H1 (cell line): ENCODE measurements around the gene METRNL. TPM values are rescaled to one million over a fixed set of nuclear protein-coding genes. Genes with fewer than 3 reads are reported as not detected.

Experiments
- CTCF ChIA-PET: fragments of 300-600 bp; sonication (Branson Sonifier 250); formaldehyde crosslinking; loops from one replicate; lab custom pipeline; 2021; ENCODE audit not compliant: partially characterized antibody; lab: Charles Lee
- POLR2A ChIA-PET: fragments of 300-600 bp; sonication (Branson Sonifier 250); formaldehyde crosslinking; loops from one replicate; lab custom pipeline; 2021; ENCODE audit warnings: inconsistent platforms; ENCODE audit not compliant: partially characterized antibody; lab: Charles Lee
- DNase-seq, 2 experiments: peaks; one replicate each; pipeline versions ENCODE4 v3.0.0 to v3.0.0-alpha.2; 2010 to 2022; ENCODE audit warnings: low spot score in 2 of 2, low read depth in 1 of 2, mixed read lengths in 1 of 2
- FAIRE-seq: peaks from 2 replicates; lab custom pipeline; 2011; peaks lifted over from hg19 to GRCh38; lab: Jason Lieb, UNC
- H2AFZ ChIP-seq: 2 replicates; pipeline ENCODE4 v1.8.1; 2012; ENCODE audit warnings: low read length, inconsistent platforms
- H2AK5ac ChIP-seq: 2 replicates; pipeline ENCODE4 v1.6.1; 2013; ENCODE audit warnings: low read depth, low read length
- H2BK120ac ChIP-seq: replicated peaks from 2 replicates; pipeline ENCODE3; 2013; ENCODE audit warnings: low read depth, low read length, inconsistent platforms
- H2BK12ac ChIP-seq: 2 replicates; pipeline ENCODE4 v1.6.1; 2013; ENCODE audit warnings: low read depth, low read length
- H2BK15ac ChIP-seq: 2 replicates; pipeline ENCODE4 v1.6.1; 2013; ENCODE audit warnings: low read length
- H2BK20ac ChIP-seq: 2 replicates; pipeline ENCODE4 v1.6.1; 2013; ENCODE audit warnings: low read length
- H2BK5ac ChIP-seq: 2 replicates; pipeline ENCODE4 v1.6.1; 2013; ENCODE audit warnings: low read depth, low read length
- H3K14ac ChIP-seq: 2 replicates; pipeline ENCODE4 v1.6.1; 2013; ENCODE audit warnings: inconsistent platforms; ENCODE audit not compliant: insufficient read length
- H3K18ac ChIP-seq: 2 replicates; pipeline ENCODE4 v1.6.1; 2013; ENCODE audit warnings: low read length; ENCODE audit errors: extremely low read depth
- H3K23ac ChIP-seq: 2 replicates; pipeline ENCODE4 v1.6.1; 2013; ENCODE audit warnings: inconsistent platforms; ENCODE audit not compliant: insufficient read length
- H3K23me2 ChIP-seq: 2 replicates; pipeline ENCODE4 v1.6.1; 2013; ENCODE audit warnings: low read depth, low read length
- H3K27ac ChIP-seq: 2 replicates; pipeline ENCODE4 v1.6.1; 2011; ENCODE audit warnings: low read depth, low read length, inconsistent platforms
- H3K27me3 ChIP-seq, 4 experiments: replicated peaks in 1 of 4; 1 replicate in 1 of 4; 2 replicates in 3 of 4; pipeline versions ENCODE4 v1.6.1 to v1.8.1; 2011 to 2013; ENCODE audit warnings: low read length in 3 of 4, mild to moderate bottlenecking in 3 of 4, inconsistent platforms in 2 of 4, mixed read lengths in 2 of 4, moderate library complexity in 1 of 4; ENCODE audit not compliant: control insufficient read depth in 3 of 4, insufficient read depth in 3 of 4; ENCODE audit errors: extremely low read depth in 1 of 4
- H3K36me3 ChIP-seq, 4 experiments: 2 replicates each; pipeline versions ENCODE4 v1.6.1 to v1.8.1; 2011 to 2013; ENCODE audit warnings: mild to moderate bottlenecking in 4 of 4, low read length in 3 of 4, moderate library complexity in 2 of 4, control low read depth in 1 of 4, inconsistent platforms in 1 of 4; ENCODE audit not compliant: insufficient read depth in 4 of 4, control insufficient read depth in 2 of 4
- H3K4ac ChIP-seq: replicated peaks from 2 replicates; pipeline ENCODE3; 2013; ENCODE audit warnings: low read length, low read depth, mixed read lengths, inconsistent platforms; ENCODE audit not compliant: insufficient read length
- H3K4me1 ChIP-seq, 4 experiments: replicated peaks in 1 of 4; 1 replicate in 1 of 4; 2 replicates in 3 of 4; pipeline versions ENCODE4 v1.6.1 to v1.8.1; 2011 to 2013; ENCODE audit warnings: low read length in 3 of 4, inconsistent platforms in 2 of 4, mixed read lengths in 1 of 4; ENCODE audit not compliant: insufficient read depth in 4 of 4, control insufficient read depth in 3 of 4
- H3K4me2 ChIP-seq, 2 experiments: 2 replicates each; pipeline versions ENCODE4 v1.6.1 to v1.8.1; 2011 to 2013; ENCODE audit warnings: low read depth in 2 of 2, low read length in 2 of 2, control low read depth in 1 of 2, inconsistent platforms in 1 of 2, mild to moderate bottlenecking in 1 of 2; ENCODE audit not compliant: insufficient read depth in 1 of 2
- H3K4me3 ChIP-seq, 4 experiments: fragments of 200-600, 300-600 bp in 1 of 4; sonication (generic), shearing (Covaris generic), sonication (Bioruptor Twin) in 1 of 4; 2 replicates each; pipeline versions ENCODE4 v1.5.1 to v1.8.1; 2011 to 2016; ENCODE audit warnings: low read length in 4 of 4, low read depth in 3 of 4, control low read depth in 2 of 4, inconsistent platforms in 2 of 4, mild to moderate bottlenecking in 2 of 4, mixed read lengths in 1 of 4, moderate library complexity in 1 of 4; ENCODE audit not compliant: insufficient read depth in 2 of 4; ENCODE audit errors: extremely low read depth in 1 of 4
- H3K56ac ChIP-seq: replicated peaks from 2 replicates; pipeline ENCODE3; 2013; ENCODE audit warnings: low read depth, mild to moderate bottlenecking, mixed read lengths, low read length, inconsistent platforms; ENCODE audit not compliant: insufficient read length
- H3K79me1 ChIP-seq: 2 replicates; pipeline ENCODE4 v1.6.1; 2013; ENCODE audit warnings: low read depth, low read length, control low read depth
- H3K79me2 ChIP-seq, 2 experiments: 2 replicates each; pipeline versions ENCODE4 v1.6.1 to v1.8.1; 2012 to 2013; ENCODE audit warnings: low read length in 2 of 2, mild to moderate bottlenecking in 2 of 2, inconsistent platforms in 1 of 2; ENCODE audit not compliant: insufficient read depth in 2 of 2, control insufficient read depth in 1 of 2
- H3K9ac ChIP-seq, 4 experiments: replicated peaks in 1 of 4; 1 replicate in 1 of 4; 2 replicates in 3 of 4; pipeline versions ENCODE4 v1.6.1 to v1.8.1; 2011 to 2013; ENCODE audit warnings: low read depth in 3 of 4, low read length in 3 of 4, control low read depth in 2 of 4, mild to moderate bottlenecking in 2 of 4, moderate library complexity in 2 of 4, inconsistent platforms in 1 of 4; ENCODE audit errors: extremely low read depth in 1 of 4
- H3K9me3 ChIP-seq, 2 experiments: 2 replicates each; pipeline versions ENCODE4 v1.6.1 to v1.8.1; 2012 to 2013; ENCODE audit warnings: mild to moderate bottlenecking in 2 of 2, moderate library complexity in 2 of 2, control low read depth in 1 of 2, inconsistent platforms in 1 of 2, low read depth in 1 of 2, low read length in 1 of 2, mixed read lengths in 1 of 2; ENCODE audit not compliant: insufficient read depth in 2 of 2
- H4K20me1 ChIP-seq, 2 experiments: replicated peaks in 1 of 2; 2 replicates each; pipeline versions ENCODE3 to v1.8.1; 2011 to 2013; ENCODE audit warnings: inconsistent platforms in 2 of 2, low read length in 2 of 2, mild to moderate bottlenecking in 1 of 2; ENCODE audit not compliant: insufficient read depth in 2 of 2, control insufficient read depth in 1 of 2
- H4K5ac ChIP-seq: 2 replicates; pipeline ENCODE4 v1.6.1; 2013; ENCODE audit warnings: low read length, low read depth, mixed read lengths, inconsistent platforms; ENCODE audit not compliant: insufficient read length
- H4K8ac ChIP-seq: 2 replicates; pipeline ENCODE4 v1.8.0; 2013; ENCODE audit warnings: mild to moderate bottlenecking, moderate library complexity, low read length, inconsistent platforms; ENCODE audit not compliant: insufficient read depth; ENCODE audit errors: extremely low read depth
- H4K91ac ChIP-seq: replicated peaks from 2 replicates; pipeline ENCODE3; 2013; ENCODE audit warnings: low read length, mixed read lengths, inconsistent platforms; ENCODE audit not compliant: insufficient read length
- CBX5 ChIP-seq: fragments of 300-800, 300-1000 bp; sonication (generic); IDR thresholded peaks from 2 replicates; pipeline ENCODE4 v1.7.1; 2016; ENCODE audit warnings: antibody characterized with exemption, low read length, low read depth
- CEBPB ChIP-seq: IDR thresholded peaks from 2 replicates; pipeline ENCODE4 v1.6.1; 2012; ENCODE audit warnings: low read depth, low read length
- POLR2A ChIP-seq, 2 experiments: IDR thresholded peaks; 1 replicate in 1 of 2; 2 replicates in 1 of 2; pipeline ENCODE4 v1.6.1; 2011; ENCODE audit warnings: low read depth in 2 of 2, low read length in 2 of 2, mild to moderate bottlenecking in 2 of 2; ENCODE audit errors: control extremely low read depth in 1 of 2
- POLR2AphosphoS5 ChIP-seq: IDR thresholded peaks from 2 replicates; pipeline ENCODE4 v1.6.1; 2011; ENCODE audit warnings: low read depth, low read length
- SP4 ChIP-seq: IDR thresholded peaks from 2 replicates; pipeline ENCODE4 v1.6.1; 2012; ENCODE audit warnings: low read length, inconsistent platforms
- SRF ChIP-seq: IDR thresholded peaks from 2 replicates; pipeline ENCODE4 v1.6.1; 2011; ENCODE audit warnings: mild to moderate bottlenecking, low read depth, low read length, moderate library complexity
- TAF1 ChIP-seq: IDR thresholded peaks from 2 replicates; pipeline ENCODE4 v1.6.1; 2011; ENCODE audit warnings: mild to moderate bottlenecking, low read depth, low read length
- TBP ChIP-seq: IDR thresholded peaks from 2 replicates; pipeline ENCODE4 v1.6.1; 2011; ENCODE audit warnings: low read depth, low read length, improper control_type of control experiment
- WGBS, 2 experiments: shearing (Covaris generic) in 1 of 2; methylation state at CpG; one replicate each; pipeline versions ENCODE4 v1.1.6 to v1.1.7; 2013 to 2015; ENCODE audit warnings: low lambda C conversion rate in 2 of 2, mixed read lengths in 2 of 2, inconsistent platforms in 1 of 2, low coverage in 1 of 2, missing lambda C conversion rate in 1 of 2; ENCODE audit not compliant: insufficient replicate concordance in 2 of 2, insufficient coverage in 1 of 2, insufficient read length in 1 of 2; ENCODE audit errors: extremely low coverage in 1 of 2, missing lambda C conversion rate in 1 of 2; 5-methylcytosine and 5-hydroxymethylcytosine counted together
- polyA plus RNA-seq, 7 experiments: library from polyadenylated mRNA; depleted of rRNA in 3 of 7; stranded (reverse) in 5 of 7; unstranded in 2 of 7; fragments of >200 nt in 5 of 7; fragments of 200-250 nt in 2 of 7; gene quantifications; 1 replicate in 5 of 7; 2 replicates in 1 of 7; 4 replicates in 1 of 7; pipeline versions ENCODE4 v1.2.1 to v1.2.3, GENCODE V29; 2011 to 2013; ENCODE audit warnings: missing spikeins in 2 of 7, mixed read lengths in 2 of 7
- total RNA-seq: library from RNA; stranded (reverse); fragmentation: NEBNext Ultra II Directional; extraction: Animal tissue kit (Norgen Biotek cat#: 25700); gene quantifications from 2 replicates; pipeline ENCODE4 v1.2.1, GENCODE V29; 2021
- TF ChIP-seq, protein P1 (sequence below): IDR thresholded peaks from 2 replicates; pipeline ENCODE4 v1.6.1; 2012; ENCODE audit warnings: inconsistent platforms
- TF ChIP-seq, protein P2 (sequence below), 3 experiments: IDR thresholded peaks; 1 replicate in 2 of 3; 2 replicates in 1 of 3; pipeline versions ENCODE4 v1.5.1 to v1.6.1; 2011; ENCODE audit warnings: low read length in 3 of 3, mild to moderate bottlenecking in 3 of 3, inconsistent platforms in 2 of 3, low read depth in 1 of 3, moderate library complexity in 1 of 3; ENCODE audit not compliant: insufficient read depth in 1 of 3; ENCODE audit errors: control extremely low read depth in 1 of 3

The METRNL gene
- total and polyA plus RNA-seq, 2 of the 8 experiments (the other 6 are each of a cell fraction or from before 2014, with no cell fraction given) = 13.9 to 14.2 TPM

DNA sequence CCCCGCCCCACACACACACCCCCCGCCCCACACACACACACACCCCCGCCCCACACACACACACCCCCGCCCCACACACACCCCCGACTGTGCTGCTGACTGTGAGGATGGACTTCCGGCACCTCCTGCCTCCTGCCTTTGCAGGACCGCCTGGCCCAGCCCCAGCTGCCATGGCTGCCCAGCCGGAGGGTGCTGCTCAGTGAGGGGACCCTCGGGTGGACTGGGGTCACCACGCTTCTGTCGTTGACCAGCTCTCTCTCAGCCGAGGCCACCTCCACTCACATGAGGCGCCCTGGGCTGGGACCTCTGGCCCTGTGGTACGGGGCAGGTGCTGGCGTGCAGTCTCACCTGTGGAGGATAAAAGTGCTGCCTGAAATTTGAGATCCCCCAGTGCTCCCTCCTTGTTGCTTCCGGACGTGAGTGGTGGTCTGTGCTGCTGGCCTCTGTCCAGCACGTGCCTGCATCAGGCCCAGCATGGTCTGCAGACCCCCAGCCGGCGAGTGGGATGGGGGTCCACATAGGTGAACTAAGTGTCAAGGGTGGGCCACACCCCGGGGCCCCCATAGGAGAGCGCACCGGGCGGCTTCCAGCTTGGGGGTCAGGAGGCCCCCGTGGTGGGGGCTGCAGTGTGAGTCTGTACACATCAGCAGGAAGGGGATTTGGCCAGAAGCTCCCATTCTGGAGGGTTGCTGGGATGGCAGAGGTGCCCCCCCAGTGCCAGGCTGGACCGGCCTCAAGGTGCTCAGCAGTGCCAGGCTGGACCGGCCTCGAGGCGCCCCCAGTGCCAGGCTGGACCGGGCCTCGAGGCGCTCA, 11.2 kb downstream of the METRNL start:
- H3K14ac ChIP-seq = no peak overlapping the region
- H3K27ac ChIP-seq = no peak overlapping the region
- H3K4ac ChIP-seq = no peak overlapping the region
- no peak overlapping the region for H2BK15ac ChIP-seq
- 89% methylated on average over 23 of the region's 32 CpGs; no CpG with 5 or more reads in 1 of the 2 experiments for WGBS, 2 experiments
- H3K36me3 ChIP-seq = peaks cover 0 to 12% (median 4%) of the 10 kb centered on the region in 4 experiments; a peak in 4 of 8 replicates
- H3K23me2 ChIP-seq = no peaks in the 10 kb centered on the region
- peaks cover 0 to 29% (median 3%) of the 10 kb centered on the region in 4 experiments; a peak in 2 of 7 replicates for H3K4me1 ChIP-seq
- H2BK12ac ChIP-seq = no peak overlapping the region
- 0 out of 2 replicates have a peak overlapping the region, but pooled peaks have one; percentile 40 for H2AK5ac ChIP-seq
- H2AFZ ChIP-seq = no peak overlapping the region
- no peaks in the 10 kb centered on the region; the same call in 1 of the 2 replicates for H3K79me1 ChIP-seq
- H4K91ac ChIP-seq = no peak overlapping the region
- 0 out of 2 replicates have a peak overlapping the region, but pooled peaks have one; percentile 35 for H2BK5ac ChIP-seq
- no peaks in the 10 kb centered on the region for H3K27me3 ChIP-seq
- H3K56ac ChIP-seq = no peak overlapping the region
- H2BK120ac ChIP-seq = no peak overlapping the region
- no peaks in the 10 kb centered on the region for H3K9me3 ChIP-seq
- peaks cover 0 to 2% of the 10 kb centered on the region in 2 experiments for H4K20me1 ChIP-seq
- no peak overlapping the region for H3K4me3 ChIP-seq
- no peak overlapping the region for H3K4me2 ChIP-seq
- H3K18ac ChIP-seq = no peak overlapping the region
- ChIA-PET POLR2A (no interaction called here), CTCF (interaction anchor here (0.9 to 1.1 kb wide), 2 partner anchors 112 to 173 kb away, joined by 3 to 4 read pairs; no protein-coding TSS in a partner anchor)
- no peak overlapping the region for H3K23ac ChIP-seq
- H4K5ac ChIP-seq = no peak overlapping the region
- H3K79me2 ChIP-seq = peaks cover 0 to 11% of the 10 kb centered on the region in 2 experiments; a peak in 1 of 4 replicates
- no peak overlapping the region for H2BK20ac ChIP-seq
- H4K8ac ChIP-seq = peak overlapping the region; percentile 68; the same call in 1 of the 2 replicates
- no peak for DNase-seq
- H3K9ac ChIP-seq = no peak overlapping the region
- no peak for FAIRE-seq
- TF ChIP-seq, protein P1, sequence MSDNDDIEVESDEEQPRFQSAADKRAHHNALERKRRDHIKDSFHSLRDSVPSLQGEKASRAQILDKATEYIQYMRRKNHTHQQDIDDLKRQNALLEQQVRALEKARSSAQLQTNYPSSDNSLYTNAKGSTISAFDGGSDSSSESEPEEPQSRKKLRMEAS = no peak
- no peak for TF ChIP-seq SRF
- no peak for TF ChIP-seq TAF1
- TF ChIP-seq SP4 = no peak
- TF ChIP-seq CEBPB = no peak
- TF ChIP-seq POLR2AphosphoS5 = no peak
- TF ChIP-seq, protein P2, sequence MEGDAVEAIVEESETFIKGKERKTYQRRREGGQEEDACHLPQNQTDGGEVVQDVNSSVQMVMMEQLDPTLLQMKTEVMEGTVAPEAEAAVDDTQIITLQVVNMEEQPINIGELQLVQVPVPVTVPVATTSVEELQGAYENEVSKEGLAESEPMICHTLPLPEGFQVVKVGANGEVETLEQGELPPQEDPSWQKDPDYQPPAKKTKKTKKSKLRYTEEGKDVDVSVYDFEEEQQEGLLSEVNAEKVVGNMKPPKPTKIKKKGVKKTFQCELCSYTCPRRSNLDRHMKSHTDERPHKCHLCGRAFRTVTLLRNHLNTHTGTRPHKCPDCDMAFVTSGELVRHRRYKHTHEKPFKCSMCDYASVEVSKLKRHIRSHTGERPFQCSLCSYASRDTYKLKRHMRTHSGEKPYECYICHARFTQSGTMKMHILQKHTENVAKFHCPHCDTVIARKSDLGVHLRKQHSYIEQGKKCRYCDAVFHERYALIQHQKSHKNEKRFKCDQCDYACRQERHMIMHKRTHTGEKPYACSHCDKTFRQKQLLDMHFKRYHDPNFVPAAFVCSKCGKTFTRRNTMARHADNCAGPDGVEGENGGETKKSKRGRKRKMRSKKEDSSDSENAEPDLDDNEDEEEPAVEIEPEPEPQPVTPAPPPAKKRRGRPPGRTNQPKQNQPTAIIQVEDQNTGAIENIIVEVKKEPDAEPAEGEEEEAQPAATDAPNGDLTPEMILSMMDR (IDR thresholded peaks at IDR 0.05; ENCODE audit: control extremely low read depth in 1 of 3, insufficient read depth in 1 of 3, low read depth in 1 of 3, low read length in 3 of 3) = no peak
- no peak for TF ChIP-seq TBP
- TF ChIP-seq CBX5 = no peak
- no peak for TF ChIP-seq POLR2A (IDR thresholded peaks at IDR 0.05; ENCODE audit: control extremely low read depth in 1 of 2, low read depth in 2 of 2, low read length in 2 of 2)
